CD4-positive, alpha-beta T cell treated with Interleukin-2 at 100 ng/mL for 4 hours (primary cell): ENCODE data around the gene CLDN20.

Experiments
- DNase-seq: peaks from one replicate; pipeline ENCODE4 v3.0.0-alpha.2; 2020; ENCODE audit warnings: low spot score

CLDN20 gene

GRCh38 chr6:155313602-155314091 lies 49.8 kb downstream of the CLDN20 start:
- peak; percentile 43 for DNase-seq

GRCh38 chr6:155314092-155314772 lies 50.4 kb downstream of the CLDN20 start, which contains the start of gene TFB1M:
TSS of gene TFB1M (minus strand) at chr6:155314484. CDS start at chr6:155314428, 56 bp downstream.
- peak; percentile 99 for DNase-seq

GRCh38 chr6:155314773-155315515 lies 51.1 kb downstream of the CLDN20 start:
- peak; percentile 77 for DNase-seq

GRCh38 chr6:155315516-155315871 lies 51.7 kb downstream of the CLDN20 start:
- no peak for DNase-seq

GRCh38 chr6:155316419-155316818 lies 52.6 kb downstream of the CLDN20 start:
- no peak for DNase-seq

DNA sequence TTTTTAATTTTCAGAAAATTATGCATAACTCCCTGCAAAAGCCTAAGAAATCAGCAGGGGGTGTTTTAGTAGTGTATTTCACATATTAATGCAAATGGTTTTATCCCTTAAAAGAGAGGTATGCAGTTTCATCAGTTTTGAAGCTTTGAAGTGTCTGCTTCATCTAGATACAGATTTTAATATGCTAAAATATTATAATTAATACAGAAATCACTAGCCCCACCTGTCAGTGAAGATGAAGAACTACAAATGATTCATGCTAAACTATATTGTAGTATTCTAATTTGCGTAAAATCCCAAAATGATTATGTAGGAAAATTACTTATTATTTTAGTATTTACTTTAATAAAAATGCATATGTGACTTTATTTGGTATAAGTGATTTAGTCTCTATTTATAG lies 53.4 kb downstream of the CLDN20 start:
- DNase-seq = peak; percentile 20

- no peak for DNase-seq
Observed at GRCh38 chr6:155319902-155320301, 56.1 kb downstream of the CLDN20 start.

- no peak for DNase-seq
Observed at GRCh38 chr6:155324172-155324571, 60.4 kb downstream of the CLDN20 start.

GRCh38 chr6:155324993-155325392 lies 61.2 kb downstream of the CLDN20 start:
- DNase-seq = no peak

- DNase-seq = no peak
Observed at GRCh38 chr6:155325700-155326516, 62.1 kb downstream of the CLDN20 start.
